Right atrium auricular region (tissue), 2 donors: ENCODE measurements around the gene CCDC15. TPM values are rescaled to one million over a fixed set of nuclear protein-coding genes. Genes with fewer than 3 reads are reported as not detected.
A peak's percentile ranks its signal among the peaks of the same experiment; 100 is the strongest.

ENCODE experiments used
- DNase-seq: peaks from one replicate; pipeline ENCODE4 v3.0.0-alpha.2; 2019; ENCODE audit warnings: low spot score
- H3K27ac ChIP-seq, 2 donors: fragments of 200-600 bp; sonication (generic); 1 replicate in 1 of 2; 2 replicates in 1 of 2; pipeline ENCODE4 v1.5.1; 2016 to 2019
- H3K27me3 ChIP-seq, 2 donors: fragments of 200-600 bp; sonication (generic); one replicate each; pipeline versions ENCODE4 v1.5.1 to v1.6.0; 2017 to 2019
- H3K36me3 ChIP-seq: fragments of 200-600 bp; sonication (generic); one replicate; pipeline ENCODE4 v1.5.1; 2016
- H3K4me1 ChIP-seq, 2 donors: fragments of 200-600 bp; sonication (generic); one replicate each; pipeline versions ENCODE4 v1.5.1 to v1.6.0; 2017 to 2019
- H3K4me3 ChIP-seq, 2 donors: fragments of 200-600 bp; sonication (generic); 1 replicate in 1 of 2; 2 replicates in 1 of 2; pipeline ENCODE4 v1.5.1; 2017 to 2019; ENCODE audit warnings: mild to moderate bottlenecking in 1 of 2, moderate library complexity in 1 of 2
- H3K9me3 ChIP-seq, 2 donors: fragments of 200-600 bp; sonication (generic); one replicate each; pipeline ENCODE4 v1.5.1; 2019
- CTCF ChIP-seq, 2 donors: fragments of 200-600 bp; sonication (generic); IDR thresholded peaks; one replicate each; pipeline ENCODE4 v1.5.1; 2019; ENCODE audit warnings: antibody characterized with exemption in 2 of 2
- total RNA-seq, 2 donors: library from RNA; depleted of rRNA; stranded (reverse); fragments of >200 nt; gene quantifications; one replicate each; pipeline ENCODE4 v1.1.0, GENCODE V29; 2016

CCDC15 gene
- total RNA-seq, 2 donors from 2014 or later: 0.24 TPM; not detected in 1

GRCh38 chr11:125073616-125074483 is 119.8 kb downstream of the CCDC15 start:
- H3K4me3 ChIP-seq: no peak overlapping the region
- no peaks in the 10 kb centered on the region for H3K9me3 ChIP-seq
- no peaks in the 10 kb centered on the region for H3K36me3 ChIP-seq
- no peaks in the 10 kb centered on the region for H3K4me1 ChIP-seq
- no peak overlapping the region for H3K27ac ChIP-seq
- no peak for TF ChIP-seq CTCF (IDR thresholded peaks at IDR 0.05)
- DNase-seq: peak; percentile 34
- no peaks in the 10 kb centered on the region for H3K27me3 ChIP-seq

- DNase-seq: peak; percentile 43
- Histone ChIP-seq H3K9me3 (no peaks in the 10 kb centered on the region), H3K4me1 (no peaks in the 10 kb centered on the region), H3K4me3 (no peak overlapping the region), H3K27me3 (no peaks in the 10 kb centered on the region), H3K36me3 (no peaks in the 10 kb centered on the region), H3K27ac (no peak overlapping the region)
- TF ChIP-seq CTCF (IDR thresholded peaks at IDR 0.05): no peak
Measured at GRCh38 chr11:125074511-125075241, 120.7 kb downstream of the CCDC15 start.

- H3K4me3 ChIP-seq: no peak overlapping the region
- DNase-seq: peak; percentile 46
Measured at GRCh38 chr11:125075242-125075625, 121.2 kb downstream of the CCDC15 start.

GRCh38 chr11:125075900-125076317 is 121.9 kb downstream of the CCDC15 start:
- H3K4me3 ChIP-seq: no peak overlapping the region
- no peaks in the 10 kb centered on the region for H3K9me3 ChIP-seq
- no peaks in the 10 kb centered on the region for H3K4me1 ChIP-seq
- H3K27me3 ChIP-seq: no peaks in the 10 kb centered on the region
- no peaks in the 10 kb centered on the region for H3K36me3 ChIP-seq
- peak; percentile 46 for DNase-seq
- TF ChIP-seq CTCF (IDR thresholded peaks at IDR 0.05): no peak
- H3K27ac ChIP-seq: no peak overlapping the region

More at GRCh38 chr11:125075242-125075625, 121.2 kb downstream of the CCDC15 start:
- H3K27me3 ChIP-seq: no peaks in the 10 kb centered on the region
- H3K27ac ChIP-seq: no peak overlapping the region
- no peaks in the 10 kb centered on the region for H3K36me3 ChIP-seq
- no peaks in the 10 kb centered on the region for H3K9me3 ChIP-seq
- H3K4me1 ChIP-seq: no peaks in the 10 kb centered on the region
- TF ChIP-seq CTCF (IDR thresholded peaks at IDR 0.05): no peak

GRCh38 chr11:125076378-125076945 is 122.5 kb downstream of the CCDC15 start:
- no peak for TF ChIP-seq CTCF (IDR thresholded peaks at IDR 0.05)
- H3K4me1 ChIP-seq: no peaks in the 10 kb centered on the region
- no peak overlapping the region for H3K4me3 ChIP-seq
- no peaks in the 10 kb centered on the region for H3K36me3 ChIP-seq
- H3K27ac ChIP-seq: no peak overlapping the region
- no peaks in the 10 kb centered on the region for H3K9me3 ChIP-seq
- no peak for DNase-seq
- no peaks in the 10 kb centered on the region for H3K27me3 ChIP-seq
